Liver (tissue), 10 donors: Measurements from ENCODE around the gene KIF1A. TPM values are rescaled to one million over a fixed set of nuclear protein-coding genes. Genes with fewer than 3 reads are reported as not detected.

Experiments
- DNase-seq: peaks from one replicate; pipeline ENCODE4 v3.0.0-alpha.2; 2017; ENCODE audit warnings: low spot score
- H3K27ac ChIP-seq, 2 donors: one replicate each; pipeline ENCODE4 v1.7.0; 2013; ENCODE audit warnings: inconsistent platforms in 2 of 2, low read length in 2 of 2, control low read depth in 1 of 2, low read depth in 1 of 2, mild to moderate bottlenecking in 1 of 2
- H3K27me3 ChIP-seq, 4 donors: one replicate each; pipeline versions ENCODE4 v1.6.1 to v1.7.0; 2013; ENCODE audit warnings: low read length in 3 of 4, inconsistent platforms in 1 of 4, mild to moderate bottlenecking in 1 of 4, moderate library complexity in 1 of 4; ENCODE audit not compliant: control insufficient read depth in 4 of 4, insufficient read depth in 4 of 4
- H3K36me3 ChIP-seq, 4 donors: one replicate each; pipeline versions ENCODE4 v1.6.1 to v1.7.0; 2013; ENCODE audit warnings: low read length in 3 of 4, mild to moderate bottlenecking in 3 of 4, low read depth in 1 of 4, moderate library complexity in 1 of 4; ENCODE audit not compliant: control insufficient read depth in 4 of 4, insufficient read depth in 3 of 4
- H3K4me1 ChIP-seq, 4 donors: one replicate each; pipeline versions ENCODE4 v1.6.1 to v1.7.0; 2013; ENCODE audit warnings: low read length in 3 of 4, mild to moderate bottlenecking in 3 of 4, moderate library complexity in 1 of 4; ENCODE audit not compliant: control insufficient read depth in 4 of 4, insufficient read depth in 4 of 4
- H3K4me3 ChIP-seq, 3 donors: one replicate each; pipeline versions ENCODE4 v1.6.1 to v1.7.0; 2013; ENCODE audit warnings: low read length in 3 of 3, control low read depth in 1 of 3, low read depth in 1 of 3, mild to moderate bottlenecking in 1 of 3
- H3K9ac ChIP-seq, 2 donors: one replicate each; pipeline ENCODE4 v1.7.0; 2013; ENCODE audit warnings: low read length in 2 of 2, mild to moderate bottlenecking in 2 of 2, moderate library complexity in 2 of 2, control low read depth in 1 of 2, low read depth in 1 of 2
- H3K9me3 ChIP-seq, 4 donors: one replicate each; pipeline versions ENCODE4 v1.6.1 to v1.7.0; 2013; ENCODE audit warnings: low read length in 3 of 4; ENCODE audit not compliant: control insufficient read depth in 4 of 4
- FOXA1 ChIP-seq: IDR thresholded peaks from 2 replicates; pipeline ENCODE4 v1.6.1; 2016; ENCODE audit warnings: antibody characterized with exemption
- HNF4A ChIP-seq, 2 donors: conservative IDR thresholded peaks; 2 replicates each; pipeline ENCODE4 v1.6.1; 2016; ENCODE audit warnings: antibody characterized with exemption in 2 of 2, mild to moderate bottlenecking in 2 of 2
- HNF4G ChIP-seq: IDR thresholded peaks from 2 replicates; pipeline ENCODE4 v1.6.1; 2016; ENCODE audit warnings: antibody characterized with exemption
- JUND ChIP-seq, 2 donors: IDR thresholded peaks; 2 replicates each; pipeline ENCODE4 v1.6.1; 2016; ENCODE audit warnings: antibody characterized with exemption in 2 of 2
- RXRA ChIP-seq, 2 donors: IDR thresholded peaks; 2 replicates each; pipeline ENCODE4 v1.6.1; 2017 to 2018; ENCODE audit warnings: antibody characterized with exemption in 2 of 2, mild to moderate bottlenecking in 1 of 2
- SP1 ChIP-seq: IDR thresholded peaks from 2 replicates; pipeline ENCODE4 v1.6.1; 2018; ENCODE audit warnings: antibody characterized with exemption, mild to moderate bottlenecking
- TAF1 ChIP-seq: conservative IDR thresholded peaks from 2 replicates; pipeline ENCODE4 v1.6.1; 2016; ENCODE audit warnings: antibody characterized with exemption, mild to moderate bottlenecking
- YY1 ChIP-seq: IDR thresholded peaks from 2 replicates; pipeline ENCODE4 v1.6.1; 2016; ENCODE audit warnings: antibody characterized with exemption, mild to moderate bottlenecking
- WGBS: extraction: QIAGEN DNeasy Blood & Tissue Kit; methylation state at CpG from one replicate; pipeline ENCODE4 v1.1.7; 2013; 5-methylcytosine and 5-hydroxymethylcytosine counted together
- polyA plus RNA-seq, 2 donors: library from polyadenylated mRNA; stranded (reverse) in 1 of 2; unstranded in 1 of 2; fragments of 200-250 nt in 1 of 2; fragments of >200 nt in 1 of 2; fragmentation: Nextera tagmentation in 1 of 2; extraction: Ambion mirVana in 1 of 2; gene quantifications; one replicate each; pipeline versions ENCODE4 v1.2.1 to v1.2.3, GENCODE V29; 2013 to 2015
- small RNA-seq: library from RNA; depleted of rRNA; stranded (forward); fragments of <200 nt; gene quantifications from one replicate; pipeline ENCODE3, GENCODE V24; 2014
- total RNA-seq, 2 donors: library from RNA; depleted of rRNA; stranded (reverse); fragments of >200 nt; gene quantifications; one replicate each; pipeline ENCODE4 v1.2.3, GENCODE V29; 2014
- TF ChIP-seq, protein P1 (sequence below): IDR thresholded peaks from 2 replicates; pipeline ENCODE4 v1.6.1; 2016; ENCODE audit warnings: antibody characterized with exemption
- TF ChIP-seq, protein P2 (sequence below): IDR thresholded peaks from 2 replicates; pipeline ENCODE4 v1.6.1; 2016; ENCODE audit warnings: antibody characterized with exemption
- TF ChIP-seq, protein P3 (sequence below): fragments of 150-350 bp; IDR thresholded peaks from 2 replicates; pipeline ENCODE4 v1.5.1; 2017; ENCODE audit warnings: improper control_type of control experiment, low read depth, low read length; ENCODE audit not compliant: missing input control
- TF ChIP-seq, protein P4 (sequence below): IDR thresholded peaks from 2 replicates; pipeline ENCODE4 v1.6.1; 2016; ENCODE audit warnings: antibody characterized with exemption, mild to moderate bottlenecking
- donor health status: healthy.
- donor health status: healthy.
- donor health status: healthy.
- donor health status: healthy.
- donor health status: healthy.

The KIF1A gene
- total and polyA plus RNA-seq, 4 donors: 0.03 to 0.21 (median 0.11) TPM

DNA sequence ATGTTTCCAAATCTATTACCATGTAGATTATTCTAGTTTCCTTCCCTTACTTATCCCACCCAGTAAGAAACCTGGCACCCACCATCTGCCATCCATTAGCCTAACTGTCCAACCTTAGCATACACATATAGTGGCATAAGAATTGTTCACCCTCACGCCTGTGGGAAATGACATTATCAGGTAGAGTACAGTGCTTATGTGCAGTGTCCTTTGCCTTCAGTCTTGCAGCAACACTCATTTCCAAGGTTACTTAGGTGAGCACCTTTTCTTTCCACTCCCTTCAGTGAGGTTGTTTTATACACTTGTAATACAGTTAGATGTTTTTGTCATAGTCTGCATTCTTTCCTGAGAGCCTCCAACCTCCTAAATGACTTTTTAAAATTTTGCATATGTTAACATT, 155.4 kb downstream of the KIF1A start:
- TF ChIP-seq, protein P1, sequence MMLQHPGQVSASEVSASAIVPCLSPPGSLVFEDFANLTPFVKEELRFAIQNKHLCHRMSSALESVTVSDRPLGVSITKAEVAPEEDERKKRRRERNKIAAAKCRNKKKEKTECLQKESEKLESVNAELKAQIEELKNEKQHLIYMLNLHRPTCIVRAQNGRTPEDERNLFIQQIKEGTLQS: no peak
- TF ChIP-seq RXRA (IDR thresholded peaks at IDR 0.05) (no peak), TAF1 (no peak), FOXA1 (no peak), HNF4G (no peak), YY1 (no peak), JUND (IDR thresholded peaks at IDR 0.05) (no peak), HNF4A (conservative IDR thresholded peaks at IDR 0.05) (no peak), SP1 (no peak)
- TF ChIP-seq, protein P2, sequence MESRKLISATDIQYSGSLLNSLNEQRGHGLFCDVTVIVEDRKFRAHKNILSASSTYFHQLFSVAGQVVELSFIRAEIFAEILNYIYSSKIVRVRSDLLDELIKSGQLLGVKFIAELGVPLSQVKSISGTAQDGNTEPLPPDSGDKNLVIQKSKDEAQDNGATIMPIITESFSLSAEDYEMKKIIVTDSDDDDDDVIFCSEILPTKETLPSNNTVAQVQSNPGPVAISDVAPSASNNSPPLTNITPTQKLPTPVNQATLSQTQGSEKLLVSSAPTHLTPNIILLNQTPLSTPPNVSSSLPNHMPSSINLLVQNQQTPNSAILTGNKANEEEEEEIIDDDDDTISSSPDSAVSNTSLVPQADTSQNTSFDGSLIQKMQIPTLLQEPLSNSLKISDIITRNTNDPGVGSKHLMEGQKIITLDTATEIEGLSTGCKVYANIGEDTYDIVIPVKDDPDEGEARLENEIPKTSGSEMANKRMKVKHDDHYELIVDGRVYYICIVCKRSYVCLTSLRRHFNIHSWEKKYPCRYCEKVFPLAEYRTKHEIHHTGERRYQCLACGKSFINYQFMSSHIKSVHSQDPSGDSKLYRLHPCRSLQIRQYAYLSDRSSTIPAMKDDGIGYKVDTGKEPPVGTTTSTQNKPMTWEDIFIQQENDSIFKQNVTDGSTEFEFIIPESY: no peak
- TF ChIP-seq, protein P3, sequence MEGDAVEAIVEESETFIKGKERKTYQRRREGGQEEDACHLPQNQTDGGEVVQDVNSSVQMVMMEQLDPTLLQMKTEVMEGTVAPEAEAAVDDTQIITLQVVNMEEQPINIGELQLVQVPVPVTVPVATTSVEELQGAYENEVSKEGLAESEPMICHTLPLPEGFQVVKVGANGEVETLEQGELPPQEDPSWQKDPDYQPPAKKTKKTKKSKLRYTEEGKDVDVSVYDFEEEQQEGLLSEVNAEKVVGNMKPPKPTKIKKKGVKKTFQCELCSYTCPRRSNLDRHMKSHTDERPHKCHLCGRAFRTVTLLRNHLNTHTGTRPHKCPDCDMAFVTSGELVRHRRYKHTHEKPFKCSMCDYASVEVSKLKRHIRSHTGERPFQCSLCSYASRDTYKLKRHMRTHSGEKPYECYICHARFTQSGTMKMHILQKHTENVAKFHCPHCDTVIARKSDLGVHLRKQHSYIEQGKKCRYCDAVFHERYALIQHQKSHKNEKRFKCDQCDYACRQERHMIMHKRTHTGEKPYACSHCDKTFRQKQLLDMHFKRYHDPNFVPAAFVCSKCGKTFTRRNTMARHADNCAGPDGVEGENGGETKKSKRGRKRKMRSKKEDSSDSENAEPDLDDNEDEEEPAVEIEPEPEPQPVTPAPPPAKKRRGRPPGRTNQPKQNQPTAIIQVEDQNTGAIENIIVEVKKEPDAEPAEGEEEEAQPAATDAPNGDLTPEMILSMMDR: no peak
- TF ChIP-seq, protein P4, sequence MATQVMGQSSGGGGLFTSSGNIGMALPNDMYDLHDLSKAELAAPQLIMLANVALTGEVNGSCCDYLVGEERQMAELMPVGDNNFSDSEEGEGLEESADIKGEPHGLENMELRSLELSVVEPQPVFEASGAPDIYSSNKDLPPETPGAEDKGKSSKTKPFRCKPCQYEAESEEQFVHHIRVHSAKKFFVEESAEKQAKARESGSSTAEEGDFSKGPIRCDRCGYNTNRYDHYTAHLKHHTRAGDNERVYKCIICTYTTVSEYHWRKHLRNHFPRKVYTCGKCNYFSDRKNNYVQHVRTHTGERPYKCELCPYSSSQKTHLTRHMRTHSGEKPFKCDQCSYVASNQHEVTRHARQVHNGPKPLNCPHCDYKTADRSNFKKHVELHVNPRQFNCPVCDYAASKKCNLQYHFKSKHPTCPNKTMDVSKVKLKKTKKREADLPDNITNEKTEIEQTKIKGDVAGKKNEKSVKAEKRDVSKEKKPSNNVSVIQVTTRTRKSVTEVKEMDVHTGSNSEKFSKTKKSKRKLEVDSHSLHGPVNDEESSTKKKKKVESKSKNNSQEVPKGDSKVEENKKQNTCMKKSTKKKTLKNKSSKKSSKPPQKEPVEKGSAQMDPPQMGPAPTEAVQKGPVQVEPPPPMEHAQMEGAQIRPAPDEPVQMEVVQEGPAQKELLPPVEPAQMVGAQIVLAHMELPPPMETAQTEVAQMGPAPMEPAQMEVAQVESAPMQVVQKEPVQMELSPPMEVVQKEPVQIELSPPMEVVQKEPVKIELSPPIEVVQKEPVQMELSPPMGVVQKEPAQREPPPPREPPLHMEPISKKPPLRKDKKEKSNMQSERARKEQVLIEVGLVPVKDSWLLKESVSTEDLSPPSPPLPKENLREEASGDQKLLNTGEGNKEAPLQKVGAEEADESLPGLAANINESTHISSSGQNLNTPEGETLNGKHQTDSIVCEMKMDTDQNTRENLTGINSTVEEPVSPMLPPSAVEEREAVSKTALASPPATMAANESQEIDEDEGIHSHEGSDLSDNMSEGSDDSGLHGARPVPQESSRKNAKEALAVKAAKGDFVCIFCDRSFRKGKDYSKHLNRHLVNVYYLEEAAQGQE: no peak
- Histone ChIP-seq H3K27ac (no peak overlapping the region), H3K9ac (no peak overlapping the region), H3K4me3 (no peak overlapping the region), H3K9me3 (peaks cover 2 to 15% (median 3%) of the 10 kb centered on the region in 4 donors), H3K4me1 (no peaks in the 10 kb centered on the region), H3K27me3 (no peaks in the 10 kb centered on the region), H3K36me3 (no peaks in the 10 kb centered on the region)
- no peak for DNase-seq
- WGBS: 68% methylated on average over 1 of the region's 1 CpG

Small RNA genes within 50 kb of the gene (small RNA-seq; reads per million reads assigned to genes)
- not detected for gene AC011298.3

Other genes starting within 250 kb of the KIF1A start
- gene CAPN10, start 233.5 kb downstream of the KIF1A start, total RNA-seq: 10 to 100 TPM in 1 of 2 donors, 1 to 10 TPM in 1; 5.3 to 11.3 TPM
- 1 to 10 TPM; 4.8 to 7.6 TPM for gene CAPN10, start 233.5 kb downstream of the KIF1A start, polyA plus RNA-seq
- 1 to 10 TPM in 1 of 2 donors, under 1 TPM in 1; 0.50 to 2.4 TPM for gene GPR35, start 194.7 kb downstream of the KIF1A start, total RNA-seq
- under 1 TPM; 0.30 to 0.38 TPM for gene GPR35, start 194.7 kb downstream of the KIF1A start, polyA plus RNA-seq
- gene AQP12B, start 137.3 kb downstream of the KIF1A start, total RNA-seq: not detected
- not detected for gene AQP12B, start 137.3 kb downstream of the KIF1A start, polyA plus RNA-seq
- gene AQP12A, start 128.4 kb downstream of the KIF1A start, total RNA-seq: not detected
- gene AQP12A, start 128.4 kb downstream of the KIF1A start, polyA plus RNA-seq: not detected
- gene AGXT, start 48.6 kb upstream of the KIF1A start, total RNA-seq: 1,000 to 10,000 TPM in 1 of 2 donors, 100 to 1,000 TPM in 1; 254 to 1,548 TPM
- gene AGXT, start 48.6 kb upstream of the KIF1A start, polyA plus RNA-seq: 1,000 to 10,000 TPM; 1,307 to 1,572 TPM
- gene MAB21L4, start 75.9 kb upstream of the KIF1A start, total RNA-seq: under 1 TPM; 0.59 to 0.65 TPM
- gene MAB21L4, start 75.9 kb upstream of the KIF1A start, polyA plus RNA-seq: 1 to 10 TPM; 1.6 to 8.8 TPM
- under 1 TPM; under 0.01 to 0.08 TPM for gene CROCC2, start 86.1 kb upstream of the KIF1A start, total RNA-seq
- under 1 TPM; 0.01 to 0.13 TPM for gene CROCC2, start 86.1 kb upstream of the KIF1A start, polyA plus RNA-seq
- gene SNED1, start 178.4 kb upstream of the KIF1A start, total RNA-seq: 10 to 100 TPM in 1 of 2 donors, under 1 TPM in 1; 0.65 to 18.1 TPM
- 1 to 10 TPM; 2.6 to 3.0 TPM for gene SNED1, start 178.4 kb upstream of the KIF1A start, polyA plus RNA-seq